ENCODE data around the gene SLC12A8. TPM values are rescaled to one million over a fixed set of nuclear protein-coding genes. Genes with fewer than 3 reads are reported as not detected.

Gene SLC12A8
- total RNA-seq, 1 donor from 2014 or later = 4.3 TPM

- DNase-seq = no peak
Observed at GRCh38 chr3:125213946-125214542, 1.5 kb upstream of the SLC12A8 start.

GRCh38 chr3:125213364-125213755 is 812 bp upstream of the SLC12A8 start:
- DNase-seq = no peak

- no peak for DNase-seq
Observed at GRCh38 chr3:125212091-125212508, 448 bp downstream of the SLC12A8 start.

GRCh38 chr3:125211523-125212090 is 941 bp downstream of the SLC12A8 start:
- no peak for DNase-seq

- no peak for DNase-seq
Observed at GRCh38 chr3:125207949-125208568, 4.5 kb downstream of the SLC12A8 start.

- no peak for DNase-seq
Observed at GRCh38 chr3:125207507-125207906, 5.0 kb downstream of the SLC12A8 start.

- DNase-seq = no peak
Observed at GRCh38 chr3:125206934-125207333, 5.6 kb downstream of the SLC12A8 start.

GRCh38 chr3:125203731-125204130 is 8.8 kb downstream of the SLC12A8 start:
- no peak for DNase-seq

GRCh38 chr3:125202197-125202596 is 10.4 kb downstream of the SLC12A8 start:
- DNase-seq = no peak

- no peak for DNase-seq
Observed at GRCh38 chr3:125200731-125201139, 11.8 kb downstream of the SLC12A8 start.

GRCh38 chr3:125194849-125195601 is 17.5 kb downstream of the SLC12A8 start:
- peak; percentile 35 for DNase-seq

- no peak for DNase-seq
Observed at GRCh38 chr3:125194061-125194848, 18.3 kb downstream of the SLC12A8 start.

GRCh38 chr3:125192190-125193035 is 20.1 kb downstream of the SLC12A8 start:
- no peak for DNase-seq

GRCh38 chr3:125191730-125192129 is 20.8 kb downstream of the SLC12A8 start:
- no peak for DNase-seq

GRCh38 chr3:125191256-125191655 is 21.3 kb downstream of the SLC12A8 start:
- no peak for DNase-seq

- DNase-seq = no peak
Observed at GRCh38 chr3:125190786-125191185, 21.8 kb downstream of the SLC12A8 start.

GRCh38 chr3:125189378-125190165 is 23.0 kb downstream of the SLC12A8 start:
- DNase-seq = no peak

GRCh38 chr3:125188955-125189354 is 23.6 kb downstream of the SLC12A8 start:
- no peak for DNase-seq

GRCh38 chr3:125187599-125187910 is 25.0 kb downstream of the SLC12A8 start:
- no peak for DNase-seq

- no peak for DNase-seq
Observed at GRCh38 chr3:125186800-125187598, 25.5 kb downstream of the SLC12A8 start.
